Neural progenitor cell (in vitro differentiated cells): ENCODE measurements around the gene NTM.

ENCODE experiments used
- EZH2 ChIP-seq: fragments of 200-600 bp; sonication (generic); IDR thresholded peaks from 2 replicates; pipeline ENCODE4 v1.6.1; 2017; ENCODE audit warnings: antibody characterized with exemption, mild to moderate bottlenecking, moderate library complexity
- EZH2phosphoT487 ChIP-seq: fragments of 200-600 bp; sonication (generic); IDR thresholded peaks from 2 replicates; pipeline ENCODE4 v1.6.1; 2017; ENCODE audit warnings: antibody characterized with exemption
- TF ChIP-seq, protein P1 (sequence below): fragments of 200-600 bp; sonication (generic); IDR thresholded peaks from 2 replicates; pipeline ENCODE4 v1.5.1; 2017; ENCODE audit warnings: antibody characterized with exemption, mild to moderate bottlenecking

GRCh38 chr11:131852757-131853156 lies 482.3 kb downstream of the NTM start:
- TF ChIP-seq, protein P1, sequence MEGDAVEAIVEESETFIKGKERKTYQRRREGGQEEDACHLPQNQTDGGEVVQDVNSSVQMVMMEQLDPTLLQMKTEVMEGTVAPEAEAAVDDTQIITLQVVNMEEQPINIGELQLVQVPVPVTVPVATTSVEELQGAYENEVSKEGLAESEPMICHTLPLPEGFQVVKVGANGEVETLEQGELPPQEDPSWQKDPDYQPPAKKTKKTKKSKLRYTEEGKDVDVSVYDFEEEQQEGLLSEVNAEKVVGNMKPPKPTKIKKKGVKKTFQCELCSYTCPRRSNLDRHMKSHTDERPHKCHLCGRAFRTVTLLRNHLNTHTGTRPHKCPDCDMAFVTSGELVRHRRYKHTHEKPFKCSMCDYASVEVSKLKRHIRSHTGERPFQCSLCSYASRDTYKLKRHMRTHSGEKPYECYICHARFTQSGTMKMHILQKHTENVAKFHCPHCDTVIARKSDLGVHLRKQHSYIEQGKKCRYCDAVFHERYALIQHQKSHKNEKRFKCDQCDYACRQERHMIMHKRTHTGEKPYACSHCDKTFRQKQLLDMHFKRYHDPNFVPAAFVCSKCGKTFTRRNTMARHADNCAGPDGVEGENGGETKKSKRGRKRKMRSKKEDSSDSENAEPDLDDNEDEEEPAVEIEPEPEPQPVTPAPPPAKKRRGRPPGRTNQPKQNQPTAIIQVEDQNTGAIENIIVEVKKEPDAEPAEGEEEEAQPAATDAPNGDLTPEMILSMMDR: no peak
- TF ChIP-seq EZH2 (no peak), EZH2phosphoT487 (no peak)
